ENCODE data around the gene ZFP57.

DNA sequence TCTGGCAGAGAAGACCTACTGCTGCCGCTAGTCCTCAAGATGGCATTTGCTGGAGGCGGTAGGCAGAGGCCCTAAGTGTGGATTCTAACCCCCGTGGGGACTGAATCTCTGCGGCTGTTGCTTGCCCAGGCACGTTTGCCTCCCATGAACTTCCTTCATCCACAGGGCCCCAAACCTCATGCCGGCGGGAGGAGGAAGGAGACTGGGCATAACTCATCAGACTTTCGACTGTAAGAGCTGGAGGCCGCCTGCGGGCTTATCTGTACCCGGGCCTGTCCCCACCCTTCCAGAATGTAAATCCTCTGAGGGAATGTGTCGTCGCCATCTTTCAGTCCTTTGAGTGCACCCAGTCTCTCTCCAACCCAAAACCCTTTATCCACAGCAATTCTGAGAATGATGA, 990 bp downstream of the ZFP57 start:
- TF ChIP-seq, protein P1, sequence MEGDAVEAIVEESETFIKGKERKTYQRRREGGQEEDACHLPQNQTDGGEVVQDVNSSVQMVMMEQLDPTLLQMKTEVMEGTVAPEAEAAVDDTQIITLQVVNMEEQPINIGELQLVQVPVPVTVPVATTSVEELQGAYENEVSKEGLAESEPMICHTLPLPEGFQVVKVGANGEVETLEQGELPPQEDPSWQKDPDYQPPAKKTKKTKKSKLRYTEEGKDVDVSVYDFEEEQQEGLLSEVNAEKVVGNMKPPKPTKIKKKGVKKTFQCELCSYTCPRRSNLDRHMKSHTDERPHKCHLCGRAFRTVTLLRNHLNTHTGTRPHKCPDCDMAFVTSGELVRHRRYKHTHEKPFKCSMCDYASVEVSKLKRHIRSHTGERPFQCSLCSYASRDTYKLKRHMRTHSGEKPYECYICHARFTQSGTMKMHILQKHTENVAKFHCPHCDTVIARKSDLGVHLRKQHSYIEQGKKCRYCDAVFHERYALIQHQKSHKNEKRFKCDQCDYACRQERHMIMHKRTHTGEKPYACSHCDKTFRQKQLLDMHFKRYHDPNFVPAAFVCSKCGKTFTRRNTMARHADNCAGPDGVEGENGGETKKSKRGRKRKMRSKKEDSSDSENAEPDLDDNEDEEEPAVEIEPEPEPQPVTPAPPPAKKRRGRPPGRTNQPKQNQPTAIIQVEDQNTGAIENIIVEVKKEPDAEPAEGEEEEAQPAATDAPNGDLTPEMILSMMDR (IDR thresholded peaks at IDR 0.05): no peak
- no peak for TF ChIP-seq POLR2A (IDR thresholded peaks at IDR 0.05)
- TF ChIP-seq POLR2AphosphoS5 (IDR thresholded peaks at IDR 0.05): no peak

All from suprapubic skin (tissue), 4 donors.